HepG2 (cell line): ENCODE results near the gene RNF149. TPM values are rescaled to one million over a fixed set of nuclear protein-coding genes. Genes with fewer than 3 reads are reported as not detected.
"Not testable (repeated sequence)": the region's sequence is repeated elsewhere in the genome, so short reads cannot be mapped to it uniquely, and the experiment has no call there.

Source experiments
- ATAC-seq: fragments of 200-7000 bp; cut with Tn5 transposase; 3 replicates; pipeline ENCODE4 v1.9.1; 2020; ENCODE audit warnings: mild to moderate bottlenecking, moderate library complexity
- BruUV-seq: library from RNA; stranded (reverse); fragments of 400-500 nt; replicated peaks from 2 replicates; lab custom pipeline; 2021; lab: Mats Ljungman, UMichigan
- CTCF ChIA-PET: fragments of 300-600 bp; formaldehyde crosslinking; extraction: SDS; loops from one replicate; lab custom pipeline; 2021; ENCODE audit warnings: low total read pairs, inconsistent platforms, low intra/inter-chr PET ratio; lab: Yijun Ruan, JAX
- POLR2A ChIA-PET: fragments of 350-600 bp; sonication (Branson Sonifier 250); formaldehyde crosslinking; loops from one replicate; lab custom pipeline; 2020; ENCODE audit warnings: antibody characterized with exemption, inconsistent platforms; lab: Yijun Ruan, JAX
- DNase-seq: peaks from one replicate; pipeline ENCODE4 v3.0.0-alpha.2; 2015; ENCODE audit warnings: low spot score
- FAIRE-seq: peaks from 3 replicates; lab custom pipeline; 2011; peaks lifted over from hg19 to GRCh38; lab: Jason Lieb, UNC
- H2AFZ ChIP-seq: one replicate; pipeline ENCODE4 v1.6.1; 2011; ENCODE audit warnings: low read length, inconsistent platforms
- H3K27ac ChIP-seq: fragments of 300-600 bp; 3 replicates; pipeline ENCODE4 v1.8.0; 2011; ENCODE audit warnings: mixed run types, mild to moderate bottlenecking, mixed read lengths, low read length, inconsistent platforms; ENCODE audit not compliant: insufficient read depth; ENCODE audit errors: extremely low read length
- H3K27me3 ChIP-seq, 2 experiments: fragments of 200-600 bp in 1 of 2; 2 replicates in 1 of 2; 3 replicates in 1 of 2; pipeline versions ENCODE4 v1.6.0 to v1.8.0; 2011; ENCODE audit warnings: low read length in 2 of 2, mild to moderate bottlenecking in 2 of 2, moderate library complexity in 2 of 2, inconsistent platforms in 1 of 2; ENCODE audit not compliant: insufficient read depth in 2 of 2, control insufficient read depth in 1 of 2
- H3K36me3 ChIP-seq, 2 experiments: fragments of 200-600 bp in 1 of 2; replicated peaks in 1 of 2; 2 replicates in 1 of 2; 3 replicates in 1 of 2; pipeline versions ENCODE4 v1.5.1 to v1.8.0; 2011; ENCODE audit warnings: low read length in 2 of 2, inconsistent platforms in 1 of 2; ENCODE audit not compliant: insufficient read depth in 2 of 2, control insufficient read depth in 1 of 2
- H3K4me1 ChIP-seq: 2 replicates; pipeline ENCODE4 v1.5.1; 2012; ENCODE audit warnings: low read length, inconsistent platforms; ENCODE audit not compliant: insufficient read depth
- H3K4me2 ChIP-seq: 2 replicates; pipeline ENCODE4 v1.6.0; 2011; ENCODE audit warnings: low read depth, low read length, inconsistent platforms
- H3K4me3 ChIP-seq, 3 experiments: fragments of 200-600 bp in 1 of 3; sonication (generic), shearing (Covaris generic) in 1 of 3; replicated peaks in 1 of 3; 2 replicates each; pipeline ENCODE4 v1.5.1; 2011 to 2016; ENCODE audit warnings: low read length in 3 of 3, inconsistent platforms in 2 of 3, low read depth in 2 of 3, mild to moderate bottlenecking in 2 of 3, control low read depth in 1 of 3, mixed read lengths in 1 of 3; ENCODE audit not compliant: insufficient read depth in 1 of 3
- H3K79me2 ChIP-seq: one replicate; pipeline ENCODE4 v1.6.1; 2011; ENCODE audit warnings: low read length, inconsistent platforms; ENCODE audit not compliant: insufficient read depth
- H3K9ac ChIP-seq: 2 replicates; pipeline ENCODE4 v1.6.0; 2011; ENCODE audit warnings: mild to moderate bottlenecking, low read depth, low read length, inconsistent platforms; ENCODE audit not compliant: insufficient read depth
- H3K9me3 ChIP-seq: 2 replicates; pipeline ENCODE4 v1.5.1; 2012; ENCODE audit warnings: mild to moderate bottlenecking, low read length
- H4K20me1 ChIP-seq: 2 replicates; pipeline ENCODE4 v1.6.0; 2011; ENCODE audit warnings: inconsistent platforms, mild to moderate bottlenecking, low read length, moderate library complexity; ENCODE audit not compliant: insufficient read depth
- ELF3 ChIP-seq: IDR thresholded peaks from 2 replicates; pipeline ENCODE4 v1.6.1; 2016; ENCODE audit warnings: missing genetic modification reagents, missing compliant biosample characterization
- GTF3A ChIP-seq: sonication (generic); formaldehyde crosslinking; conservative IDR thresholded peaks from 2 replicates; pipeline ENCODE4 v1.4.0; 2020; ENCODE audit warnings: mild to moderate bottlenecking, missing genetic modification reagents
- MED1 ChIP-seq: sonication (generic); formaldehyde crosslinking; IDR thresholded peaks from 2 replicates; pipeline ENCODE4 v1.4.0; 2020; ENCODE audit warnings: missing genetic modification reagents
- POGZ ChIP-seq: sonication (generic); formaldehyde crosslinking; IDR thresholded peaks from 2 replicates; pipeline ENCODE4 v1.4.0; 2020; ENCODE audit warnings: mild to moderate bottlenecking, missing genetic modification reagents
- ZBTB4 ChIP-seq: sonication (generic); formaldehyde crosslinking; IDR thresholded peaks from 2 replicates; pipeline ENCODE4 v1.4.0; 2020; ENCODE audit warnings: missing genetic modification reagents, mild to moderate bottlenecking, borderline replicate concordance
- ZNF607 ChIP-seq: sonication (generic); formaldehyde crosslinking; IDR thresholded peaks from 2 replicates; pipeline ENCODE4 v1.5.1; 2020; ENCODE audit warnings: missing genetic modification reagents, mild to moderate bottlenecking, borderline replicate concordance
- WGBS: methylation state at CpG from one replicate; pipeline ENCODE4 v1.1.6; 2017; ENCODE audit warnings: low lambda C conversion rate; 5-methylcytosine and 5-hydroxymethylcytosine counted together
- in situ Hi-C: cut with HindIII; loops from 2 replicates; pipeline ENCODE4 v1.10.0; 2017; ENCODE audit warnings: low pct_unique_long_range_greater_than_20kb; ENCODE audit not compliant: extremely low pct_ligation_motif_present
- intact Hi-C: fragments of 100-400 bp; cut with micrococcal nuclease; formaldehyde crosslinking; loops from one replicate; pipeline ENCODE4 v1.10.0; 2022; ENCODE audit not compliant: unreplicated experiment
- polyA plus RNA-seq, 8 experiments: library from polyadenylated mRNA; depleted of rRNA in 3 of 8; stranded (reverse) in 7 of 8; unstranded in 1 of 8; fragments of >200 nt; fragmentation: Illumina TruSeq in 4 of 8; extraction: Trizol in 4 of 8; gene quantifications; 2 replicates each; pipeline versions ENCODE4 v1.2.1 to v1.2.3, GENCODE V29; 2011 to 2016; ENCODE audit warnings: low read depth in 4 of 8, missing spikeins in 1 of 8, mixed read lengths in 1 of 8; ENCODE audit not compliant: insufficient read depth in 1 of 8
- total RNA-seq, 5 experiments: library from RNA; depleted of rRNA; stranded (reverse); fragments of >200 nt; fragmentation: Illumina TruSeq; extraction: Trizol; gene quantifications; 2 replicates each; pipeline ENCODE4 v1.2.3, GENCODE V29; 2016; ENCODE audit warnings: low read depth in 1 of 5
- TF ChIP-seq, protein P1 (sequence below): sonication (generic); formaldehyde crosslinking; IDR thresholded peaks from 2 replicates; pipeline ENCODE4 v1.5.1; 2020; ENCODE audit warnings: mild to moderate bottlenecking, missing genetic modification reagents, moderate library complexity
- TF ChIP-seq, protein P2 (sequence below): sonication (generic); formaldehyde crosslinking; IDR thresholded peaks from 2 replicates; pipeline ENCODE4 v1.5.0; 2020; ENCODE audit warnings: mild to moderate bottlenecking, missing genetic modification reagents, borderline replicate concordance

Gene RNF149
- total and polyA plus RNA-seq, 2 of the 13 experiments (the other 11 are each of a cell fraction or from before 2014, with no cell fraction given): 87.6 to 109 TPM

DNA sequence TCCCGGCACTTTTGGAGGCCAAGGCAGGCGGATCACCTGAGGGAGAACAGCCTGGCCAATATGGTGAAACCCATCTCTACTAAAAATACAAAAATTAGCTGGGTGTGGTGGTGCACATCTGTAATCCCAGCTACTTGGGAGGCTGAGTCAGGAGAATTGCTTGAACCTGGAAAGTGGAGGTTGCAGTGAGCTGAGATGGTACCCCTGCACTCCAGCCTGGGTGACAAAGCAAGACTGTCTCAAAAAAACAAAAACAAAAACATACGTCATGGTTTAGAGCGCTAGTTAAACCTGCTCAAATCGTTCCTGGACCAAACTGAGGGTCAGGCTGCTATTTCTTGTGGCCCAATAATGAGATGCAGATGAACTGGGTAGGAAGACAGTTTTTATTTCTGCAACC lies 63.0 kb downstream of the RNF149 start (continued):
- TF ChIP-seq MED1 (CRISPR knock-in tag) (0 out of 2 replicates have a peak, but pooled peaks have one; percentile 52), ZNF607 (CRISPR knock-in tag) (peak; percentile 31), ELF3 (CRISPR knock-in tag) (0 out of 2 replicates have a peak, but pooled peaks have one; percentile 5)
- TF ChIP-seq, all 625 proteins: peak for 18; not testable (repeated sequence) for 607

DNA sequence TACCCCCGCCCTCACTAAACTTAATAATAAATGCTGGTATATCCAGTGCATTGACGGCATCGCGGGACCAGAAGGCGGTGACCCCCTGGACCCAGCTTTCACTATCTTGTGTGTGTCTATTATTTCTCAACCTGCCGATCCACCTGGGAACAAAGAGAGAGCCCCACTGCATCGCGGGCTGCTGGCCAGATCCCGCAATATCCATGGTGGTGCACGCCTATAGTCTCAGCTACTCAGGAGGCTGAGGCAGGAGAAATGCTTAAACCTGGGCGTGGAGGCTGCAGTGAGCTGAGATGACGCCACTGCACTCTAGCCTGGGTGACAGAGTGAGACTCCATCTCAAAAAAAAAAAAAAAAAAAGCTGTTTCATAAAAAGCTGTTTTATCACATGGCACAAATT lies 63.6 kb downstream of the RNF149 start:
- FAIRE-seq, H4K20me1 ChIP-seq, H3K36me3 ChIP-seq, H2AFZ ChIP-seq, H3K9me3 ChIP-seq, H3K27me3 ChIP-seq, H3K4me2 ChIP-seq, H3K9ac ChIP-seq, intact Hi-C loops, DNase-seq, H3K79me2 ChIP-seq, H3K4me3 ChIP-seq, in situ Hi-C loops, BruUV-seq, CTCF ChIA-PET: not testable (repeated sequence)
- WGBS: 84% methylated on average over 12 of the region's 12 CpGs
- peak overlapping the region; percentile 75 for H3K27ac ChIP-seq
- ATAC-seq: peak; percentile 13; the same call in 2 of the 3 replicates
- POLR2A ChIA-PET: interaction anchor here (1.3 to 2.6 kb wide), 2 partner anchors 37 to 64 kb away, joined by 5 to 12 read pairs; partner anchors contain the start of gene RNF149
- H3K4me1 ChIP-seq: peaks cover 98% of the 10 kb centered on the region
- TF ChIP-seq ZBTB4 (CRISPR knock-in tag) (peak; percentile 99), GTF3A (CRISPR knock-in tag) (0 out of 2 replicates have a peak, but pooled peaks have one; percentile 55), POGZ (CRISPR knock-in tag) (0 out of 2 replicates have a peak, but pooled peaks have one; percentile 26)
- TF ChIP-seq, protein P1, sequence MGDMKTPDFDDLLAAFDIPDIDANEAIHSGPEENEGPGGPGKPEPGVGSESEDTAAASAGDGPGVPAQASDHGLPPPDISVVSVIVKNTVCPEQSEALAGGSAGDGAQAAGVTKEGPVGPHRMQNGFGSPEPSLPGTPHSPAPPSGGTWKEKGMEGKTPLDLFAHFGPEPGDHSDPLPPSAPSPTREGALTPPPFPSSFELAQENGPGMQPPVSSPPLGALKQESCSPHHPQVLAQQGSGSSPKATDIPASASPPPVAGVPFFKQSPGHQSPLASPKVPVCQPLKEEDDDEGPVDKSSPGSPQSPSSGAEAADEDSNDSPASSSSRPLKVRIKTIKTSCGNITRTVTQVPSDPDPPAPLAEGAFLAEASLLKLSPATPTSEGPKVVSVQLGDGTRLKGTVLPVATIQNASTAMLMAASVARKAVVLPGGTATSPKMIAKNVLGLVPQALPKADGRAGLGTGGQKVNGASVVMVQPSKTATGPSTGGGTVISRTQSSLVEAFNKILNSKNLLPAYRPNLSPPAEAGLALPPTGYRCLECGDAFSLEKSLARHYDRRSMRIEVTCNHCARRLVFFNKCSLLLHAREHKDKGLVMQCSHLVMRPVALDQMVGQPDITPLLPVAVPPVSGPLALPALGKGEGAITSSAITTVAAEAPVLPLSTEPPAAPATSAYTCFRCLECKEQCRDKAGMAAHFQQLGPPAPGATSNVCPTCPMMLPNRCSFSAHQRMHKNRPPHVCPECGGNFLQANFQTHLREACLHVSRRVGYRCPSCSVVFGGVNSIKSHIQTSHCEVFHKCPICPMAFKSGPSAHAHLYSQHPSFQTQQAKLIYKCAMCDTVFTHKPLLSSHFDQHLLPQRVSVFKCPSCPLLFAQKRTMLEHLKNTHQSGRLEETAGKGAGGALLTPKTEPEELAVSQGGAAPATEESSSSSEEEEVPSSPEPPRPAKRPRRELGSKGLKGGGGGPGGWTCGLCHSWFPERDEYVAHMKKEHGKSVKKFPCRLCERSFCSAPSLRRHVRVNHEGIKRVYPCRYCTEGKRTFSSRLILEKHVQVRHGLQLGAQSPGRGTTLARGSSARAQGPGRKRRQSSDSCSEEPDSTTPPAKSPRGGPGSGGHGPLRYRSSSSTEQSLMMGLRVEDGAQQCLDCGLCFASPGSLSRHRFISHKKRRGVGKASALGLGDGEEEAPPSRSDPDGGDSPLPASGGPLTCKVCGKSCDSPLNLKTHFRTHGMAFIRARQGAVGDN (CRISPR knock-in tag): peak; percentile 66
- TF ChIP-seq, protein P2, sequence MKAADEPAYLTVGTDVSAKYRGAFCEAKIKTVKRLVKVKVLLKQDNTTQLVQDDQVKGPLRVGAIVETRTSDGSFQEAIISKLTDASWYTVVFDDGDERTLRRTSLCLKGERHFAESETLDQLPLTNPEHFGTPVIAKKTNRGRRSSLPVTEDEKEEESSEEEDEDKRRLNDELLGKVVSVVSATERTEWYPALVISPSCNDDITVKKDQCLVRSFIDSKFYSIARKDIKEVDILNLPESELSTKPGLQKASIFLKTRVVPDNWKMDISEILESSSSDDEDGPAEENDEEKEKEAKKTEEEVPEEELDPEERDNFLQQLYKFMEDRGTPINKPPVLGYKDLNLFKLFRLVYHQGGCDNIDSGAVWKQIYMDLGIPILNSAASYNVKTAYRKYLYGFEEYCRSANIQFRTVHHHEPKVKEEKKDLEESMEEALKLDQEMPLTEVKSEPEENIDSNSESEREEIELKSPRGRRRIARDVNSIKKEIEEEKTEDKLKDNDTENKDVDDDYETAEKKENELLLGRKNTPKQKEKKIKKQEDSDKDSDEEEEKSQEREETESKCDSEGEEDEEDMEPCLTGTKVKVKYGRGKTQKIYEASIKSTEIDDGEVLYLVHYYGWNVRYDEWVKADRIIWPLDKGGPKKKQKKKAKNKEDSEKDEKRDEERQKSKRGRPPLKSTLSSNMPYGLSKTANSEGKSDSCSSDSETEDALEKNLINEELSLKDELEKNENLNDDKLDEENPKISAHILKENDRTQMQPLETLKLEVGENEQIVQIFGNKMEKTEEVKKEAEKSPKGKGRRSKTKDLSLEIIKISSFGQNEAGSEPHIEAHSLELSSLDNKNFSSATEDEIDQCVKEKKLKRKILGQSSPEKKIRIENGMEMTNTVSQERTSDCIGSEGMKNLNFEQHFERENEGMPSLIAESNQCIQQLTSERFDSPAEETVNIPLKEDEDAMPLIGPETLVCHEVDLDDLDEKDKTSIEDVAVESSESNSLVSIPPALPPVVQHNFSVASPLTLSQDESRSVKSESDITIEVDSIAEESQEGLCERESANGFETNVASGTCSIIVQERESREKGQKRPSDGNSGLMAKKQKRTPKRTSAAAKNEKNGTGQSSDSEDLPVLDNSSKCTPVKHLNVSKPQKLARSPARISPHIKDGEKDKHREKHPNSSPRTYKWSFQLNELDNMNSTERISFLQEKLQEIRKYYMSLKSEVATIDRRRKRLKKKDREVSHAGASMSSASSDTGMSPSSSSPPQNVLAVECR (CRISPR knock-in tag): peak; percentile 19; the same call in 1 of the 2 replicates
